HG03025 (cell line): ENCODE measurements around the gene PGA4.
"Not testable (repeated sequence)": the region's sequence is repeated elsewhere in the genome, so short reads cannot be mapped to it uniquely, and the experiment has no call there.

Source experiments
- ATAC-seq: cut with Tn5 transposase; IDR thresholded peaks from one replicate; pipeline ENCODE4 v1.9.1; 2021; ENCODE audit warnings: mild to moderate bottlenecking, moderate library complexity; ENCODE audit not compliant: unreplicated experiment, low FRiP score

Gene PGA4

DNA sequence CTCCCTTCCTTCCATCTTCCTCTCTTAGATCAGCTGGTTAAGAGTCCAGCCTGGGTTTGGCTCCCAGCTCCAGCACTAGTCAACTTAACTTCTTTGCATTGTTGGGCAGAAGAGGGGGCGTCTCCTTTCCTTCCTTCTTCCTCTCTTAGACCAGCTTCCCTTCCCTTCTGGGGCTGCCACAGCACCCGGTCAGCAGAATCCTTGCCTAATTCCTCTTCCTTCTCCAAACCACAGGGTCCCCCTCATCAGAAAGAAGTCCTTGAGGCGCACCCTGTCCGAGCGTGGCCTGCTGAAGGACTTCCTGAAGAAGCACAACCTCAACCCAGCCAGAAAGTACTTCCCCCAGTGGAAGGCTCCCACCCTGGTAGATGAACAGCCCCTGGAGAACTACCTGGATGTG is 18.3 kb upstream of the PGA4 start:
- not testable (repeated sequence) for ATAC-seq

DNA sequence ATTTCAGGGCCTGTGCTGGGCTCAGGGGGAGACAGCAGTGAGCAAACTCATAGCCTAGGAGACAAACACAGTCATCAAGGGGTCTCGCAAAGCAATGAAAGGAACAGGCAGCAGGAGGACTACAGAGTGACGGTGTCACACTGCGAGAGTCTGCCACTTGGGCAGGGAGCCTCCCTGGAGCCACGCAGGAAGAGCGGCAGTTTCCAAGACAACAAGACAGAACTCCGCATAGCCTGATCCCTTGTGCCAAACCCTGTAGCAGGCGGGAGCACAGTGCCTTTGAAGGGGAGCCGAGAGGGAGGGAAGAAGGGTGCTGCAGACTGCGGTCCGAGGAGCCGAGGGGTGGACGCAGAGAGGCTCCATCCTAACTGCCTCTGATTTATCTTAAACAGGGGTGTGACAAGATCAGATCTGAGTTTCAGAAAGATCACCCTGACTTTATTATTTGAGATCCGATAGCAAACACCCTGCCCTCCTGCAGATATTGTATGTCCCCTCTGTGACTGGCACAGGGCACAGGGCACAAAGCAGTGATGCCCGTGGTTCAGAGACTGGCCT is 17.6 kb upstream of the PGA4 start:
- not testable (repeated sequence) for ATAC-seq

GRCh38 chr11:61207636-61208310 is 14.4 kb upstream of the PGA4 start:
- not testable (repeated sequence) for ATAC-seq

GRCh38 chr11:61210629-61211028 is 11.5 kb upstream of the PGA4 start:
- ATAC-seq, result not testable (repeated sequence)

GRCh38 chr11:61211327-61211952 is 10.7 kb upstream of the PGA4 start:
- not testable (repeated sequence) for ATAC-seq

GRCh38 chr11:61212202-61212601 is 9.9 kb upstream of the PGA4 start:
- ATAC-seq, result not testable (repeated sequence)

GRCh38 chr11:61213711-61214324 is 8.3 kb upstream of the PGA4 start:
- not testable (repeated sequence) for ATAC-seq

DNA sequence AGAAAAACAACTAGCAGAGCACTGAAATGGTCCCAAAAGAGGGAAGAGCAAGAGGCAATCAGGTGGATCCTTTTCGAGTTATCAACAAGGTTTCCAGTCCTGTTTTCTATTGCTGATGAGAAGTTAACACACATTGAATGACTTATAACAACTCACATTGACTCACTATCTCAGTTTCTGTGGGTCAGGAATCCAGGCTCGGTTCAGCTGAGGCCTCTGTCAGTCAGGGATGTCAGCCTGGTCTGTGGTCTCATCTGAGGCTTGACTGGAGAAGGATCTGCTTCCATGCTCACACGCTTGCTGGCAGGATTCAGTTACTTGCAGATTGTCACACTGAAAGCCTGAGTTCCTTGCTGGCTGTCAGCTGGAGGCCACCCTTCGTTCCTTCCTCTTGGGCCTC is 3.8 kb upstream of the PGA4 start:
- ATAC-seq, result not testable (repeated sequence)

DNA sequence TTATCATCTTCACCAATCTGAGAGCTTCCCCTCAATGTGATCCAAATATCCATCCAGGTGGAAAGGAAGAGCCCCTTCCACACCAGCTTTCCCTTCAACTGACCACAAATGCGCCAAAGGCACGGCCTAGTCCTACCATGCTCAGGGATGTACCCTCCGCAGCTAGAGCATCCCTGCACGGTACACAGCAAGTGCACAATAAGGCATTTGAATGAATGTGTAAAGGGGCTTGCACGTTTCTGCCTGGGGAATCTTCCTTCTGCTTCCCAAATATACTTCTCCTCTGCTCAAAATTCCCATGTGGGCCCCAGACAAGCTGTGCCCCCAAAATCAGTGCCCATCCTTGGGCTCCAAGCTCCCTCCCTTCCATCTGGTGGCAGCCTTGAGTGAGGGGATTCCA is 3.1 kb upstream of the PGA4 start:
- not testable (repeated sequence) for ATAC-seq

- not testable (repeated sequence) for ATAC-seq
These were observed 545 bp downstream of the PGA4 start for GRCh38 chr11:61222692-61223091.

GRCh38 chr11:61226457-61227137 is 4.5 kb downstream of the PGA4 start:
- not testable (repeated sequence) for ATAC-seq

GRCh38 chr11:61229458-61229857 is 7.3 kb downstream of the PGA4 start:
- ATAC-seq, result not testable (repeated sequence)

DNA sequence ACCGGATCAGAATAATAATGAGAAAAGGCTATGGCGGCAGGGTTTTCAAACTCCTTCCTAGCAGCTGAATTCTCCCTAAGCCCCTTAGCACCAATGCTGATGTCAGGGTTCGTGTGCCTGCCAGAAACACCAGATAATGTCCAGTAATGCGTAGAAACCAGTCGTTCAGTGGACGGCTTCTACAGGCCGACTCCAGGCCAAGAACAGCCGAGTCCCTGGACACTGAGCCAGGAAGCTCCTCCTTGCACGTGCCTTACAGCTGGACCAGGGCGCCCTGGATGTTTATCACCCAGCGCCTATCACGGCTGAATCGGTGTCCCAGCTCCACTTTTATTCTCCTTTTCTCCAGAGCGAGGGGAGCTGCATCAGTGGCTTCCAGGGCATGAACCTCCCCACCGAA is 8.9 kb downstream of the PGA4 start:
- ATAC-seq, result not testable (repeated sequence)

DNA sequence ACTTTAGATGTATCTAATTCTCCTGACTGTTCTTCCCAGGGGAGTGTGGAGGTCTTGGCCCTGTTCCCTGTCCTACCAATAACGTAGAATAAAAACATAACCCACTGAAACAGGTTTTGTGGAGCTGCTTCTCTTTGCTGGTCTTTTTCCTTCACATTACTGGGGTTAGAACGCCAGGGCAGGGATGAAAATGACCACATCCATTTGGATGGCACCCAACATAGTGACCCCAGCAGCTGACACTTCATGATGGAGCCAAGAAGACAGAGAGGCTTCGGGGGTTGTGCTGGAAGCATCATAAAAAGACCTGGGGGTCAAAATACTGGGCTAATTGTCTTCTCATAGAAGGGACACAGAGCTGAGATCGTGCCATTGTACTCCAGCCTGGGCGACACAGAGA is 9.4 kb downstream of the PGA4 start:
- ATAC-seq, result not testable (repeated sequence)

GRCh38 chr11:61232548-61233145 is 10.5 kb downstream of the PGA4 start:
- ATAC-seq, result not testable (repeated sequence)

DNA sequence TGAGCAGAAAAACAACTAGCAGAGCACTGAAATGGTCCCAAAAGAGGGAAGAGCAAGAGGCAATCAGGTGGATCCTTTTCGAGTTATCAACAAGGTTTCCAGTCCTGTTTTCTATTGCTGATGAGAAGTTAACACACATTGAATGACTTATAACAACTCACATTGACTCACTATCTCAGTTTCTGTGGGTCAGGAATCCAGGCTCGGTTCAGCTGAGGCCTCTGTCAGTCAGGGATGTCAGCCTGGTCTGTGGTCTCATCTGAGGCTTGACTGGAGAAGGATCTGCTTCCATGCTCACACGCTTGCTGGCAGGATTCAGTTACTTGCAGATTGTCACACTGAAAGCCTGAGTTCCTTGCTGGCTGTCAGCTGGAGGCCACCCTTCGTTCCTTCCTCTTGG is 15.0 kb downstream of the PGA4 start:
- ATAC-seq, result not testable (repeated sequence)

GRCh38 chr11:61240288-61240687 is 18.1 kb downstream of the PGA4 start:
- ATAC-seq, result not testable (repeated sequence)

DNA sequence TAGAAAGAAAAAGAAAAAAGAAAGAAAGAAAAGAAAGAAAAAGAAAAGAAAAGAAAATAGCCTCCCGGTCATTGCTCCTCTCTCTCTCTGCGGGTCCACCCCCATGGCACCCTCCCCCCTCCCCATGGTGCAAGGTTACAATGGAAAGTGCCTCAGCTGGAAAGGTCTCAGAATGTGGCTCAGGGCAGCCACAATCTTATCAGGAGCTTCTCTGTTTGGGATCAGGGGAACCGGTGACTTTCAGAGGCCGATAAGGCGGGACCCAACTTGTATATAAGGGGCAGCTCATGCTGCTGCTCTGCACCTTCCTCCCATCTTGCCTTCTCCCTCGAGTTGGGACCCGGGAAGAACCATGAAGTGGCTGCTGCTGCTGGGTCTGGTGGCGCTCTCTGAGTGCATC is 18.7 kb downstream of the PGA4 start, which contains the start of gene PGA5:
PGA5 (plus strand) TSS at position 301 of the 400 bp plus-strand sequence; CDS start at position 353, 52 bp downstream.
- ATAC-seq, result not testable (repeated sequence)

GRCh38 chr11:61241526-61241925 is 19.4 kb downstream of the PGA4 start:
- ATAC-seq, result not testable (repeated sequence)

- ATAC-seq, result not testable (repeated sequence)
These were observed 23.3 kb downstream of the PGA4 start for GRCh38 chr11:61245284-61245964.
